Body of pancreas (tissue), 4 donors: ENCODE data around the gene C4orf33.

Experiments
- CTCF ChIP-seq, 7 experiments: fragments of 450-650 bp in 4 of 7; fragments of 200-600 bp in 3 of 7; sonication (generic) in 3 of 7; IDR thresholded peaks; one replicate each; pipeline ENCODE4 v1.5.1; 2016 to 2019; ENCODE audit warnings: antibody characterized with exemption in 7 of 7
- POLR2A ChIP-seq, 3 donors: fragments of 450-650 bp; IDR thresholded peaks; one replicate each; pipeline ENCODE4 v1.6.1; 2016; ENCODE audit warnings: antibody characterized with exemption in 3 of 3, mild to moderate bottlenecking in 2 of 3

DNA sequence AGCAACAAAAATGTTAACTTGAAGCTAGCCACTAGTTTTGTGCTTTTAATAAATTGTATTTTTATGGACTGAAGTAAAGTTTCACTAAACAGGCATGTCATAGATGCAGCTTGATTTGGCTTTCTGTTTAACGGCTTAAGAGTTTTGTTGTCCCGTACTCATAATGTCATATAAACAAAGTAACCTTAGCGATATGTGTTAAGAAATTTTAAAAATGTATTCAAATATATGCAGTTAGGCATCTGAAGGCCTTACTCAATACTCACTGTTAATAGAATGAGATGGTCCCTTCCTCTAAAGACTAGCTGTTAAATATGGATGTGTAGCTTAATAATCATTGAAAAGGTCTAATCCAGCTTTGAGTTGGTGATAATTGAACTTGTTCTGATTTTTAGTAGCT, 1.6 kb upstream of the C4orf33 start:
- TF ChIP-seq CTCF (IDR thresholded peaks at IDR 0.05) (no peak), POLR2A (IDR thresholded peaks at IDR 0.05) (no peak)
